ENCODE measurements around the gene SPECC1L.

The SPECC1L gene

GRCh38 chr22:24411256-24412004 is 140.8 kb downstream of the SPECC1L start:
- ChIA-PET POLR2A (ENCODE audit: low non-redundant PET) (no interaction called here), CTCF (no interaction called here)
- DNase-seq (ENCODE audit: low spot score), result no peak
- TF ChIP-seq CTCF (conservative IDR thresholded peaks at IDR 0.05; ENCODE audit: low read depth), result no peak
- peak overlapping the region; percentile 1; the same call in 1 of the 2 replicates for H3K27ac ChIP-seq

- TF ChIP-seq CTCF (conservative IDR thresholded peaks at IDR 0.05; ENCODE audit: low read depth), result no peak
- CTCF ChIA-PET, result no interaction called here
- no peak for DNase-seq (ENCODE audit: low spot score)
- peak overlapping the region; percentile 1; the same call in 1 of the 2 replicates for H3K27ac ChIP-seq
- POLR2A ChIA-PET (ENCODE audit: low non-redundant PET), result no interaction called here
Observed at GRCh38 chr22:24412274-24412673, 141.6 kb downstream of the SPECC1L start.

- no peak for DNase-seq (ENCODE audit: low spot score)
- H3K27ac ChIP-seq, result no peak overlapping the region
- CTCF ChIA-PET, result no interaction called here
- POLR2A ChIA-PET (ENCODE audit: low non-redundant PET), result no interaction called here
- TF ChIP-seq CTCF (conservative IDR thresholded peaks at IDR 0.05; ENCODE audit: low read depth), result no peak
Observed at GRCh38 chr22:24413271-24413670, 142.6 kb downstream of the SPECC1L start.

DNA sequence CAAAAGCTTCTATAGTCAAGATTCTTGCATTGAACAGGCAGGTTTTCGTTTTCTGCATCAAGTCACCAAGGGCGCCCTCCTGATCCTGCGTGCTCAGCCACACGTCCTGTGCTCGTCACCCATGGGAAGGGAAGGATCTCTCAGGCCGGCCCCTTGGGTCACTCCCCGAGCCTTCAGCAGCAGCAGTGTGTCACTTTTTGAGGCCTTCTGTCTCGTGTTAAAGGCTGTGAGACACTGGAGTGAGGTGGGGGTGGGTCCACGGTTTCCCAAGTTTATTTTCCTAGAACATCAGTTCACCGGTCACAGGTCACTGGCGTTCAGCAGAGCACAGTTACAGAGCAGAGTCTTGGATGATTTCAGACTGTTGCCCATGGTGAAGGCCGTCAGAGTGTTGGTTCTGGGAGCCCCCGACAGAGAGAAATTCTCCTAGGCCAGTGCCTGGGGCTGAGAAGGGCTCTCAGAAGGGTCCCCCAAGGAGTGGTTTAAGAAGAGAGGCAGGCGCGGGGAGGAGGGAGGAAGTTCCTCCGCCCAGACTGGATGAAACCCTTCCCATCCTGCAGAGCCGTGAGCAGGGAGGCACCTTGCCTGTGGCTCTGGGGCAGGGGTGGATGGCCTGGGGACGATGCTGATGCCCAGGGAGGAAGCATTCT is 143.2 kb downstream of the SPECC1L start:
- POLR2A ChIA-PET (ENCODE audit: low non-redundant PET), result no interaction called here
- no peak for TF ChIP-seq CTCF (conservative IDR thresholded peaks at IDR 0.05; ENCODE audit: low read depth)
- CTCF ChIA-PET, result no interaction called here
- DNase-seq (ENCODE audit: low spot score), result no peak
- no peak overlapping the region for H3K27ac ChIP-seq

DNA sequence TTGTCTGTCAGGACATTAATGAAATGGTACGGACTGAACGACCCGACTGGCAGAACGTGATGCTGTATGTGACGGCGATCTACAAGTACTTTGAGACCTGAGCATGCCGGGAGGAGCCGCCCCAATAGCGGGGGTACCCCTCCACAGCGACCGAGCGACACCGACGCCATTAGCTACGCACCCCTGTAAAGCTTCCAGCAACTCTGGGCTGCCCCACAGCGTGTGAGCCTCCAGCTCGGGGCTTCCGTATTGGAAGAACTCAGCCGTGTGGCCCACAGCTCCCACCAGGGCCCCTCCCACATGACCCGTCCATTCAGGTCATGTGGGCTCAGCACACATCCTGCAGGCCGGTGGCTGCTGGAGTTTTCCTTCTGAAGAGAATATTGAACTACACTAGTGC is 143.9 kb downstream of the SPECC1L start:
- H3K27ac ChIP-seq, result no peak overlapping the region
- DNase-seq (ENCODE audit: low spot score), result no peak
- CTCF ChIA-PET, result no interaction called here
- POLR2A ChIA-PET (ENCODE audit: low non-redundant PET), result no interaction called here
- no peak for TF ChIP-seq CTCF (conservative IDR thresholded peaks at IDR 0.05; ENCODE audit: low read depth)

- TF ChIP-seq CTCF (conservative IDR thresholded peaks at IDR 0.05; ENCODE audit: low read depth), result no peak
- DNase-seq (ENCODE audit: low spot score), result no peak
- POLR2A ChIA-PET (ENCODE audit: low non-redundant PET), result no interaction called here
- peak overlapping the region; percentile 21 for H3K27ac ChIP-seq
- CTCF ChIA-PET, result no interaction called here
Observed at GRCh38 chr22:24414984-24415945, 144.6 kb downstream of the SPECC1L start.

All from RWPE1 (cell line).